MCF 10A (cell line): Measurements from ENCODE around the gene FOXB1. TPM values are rescaled to one million over a fixed set of nuclear protein-coding genes. Genes with fewer than 3 reads are reported as not detected.

Source experiments
- BruUV-seq: library from RNA; stranded (reverse); fragments of 400-500 nt; replicated peaks from 2 replicates; lab custom pipeline; 2021; lab: Mats Ljungman, UMichigan
- CTCF ChIA-PET: fragments of 300-600 bp; sonication (Branson Sonifier 250); formaldehyde crosslinking; extraction: SDS; loops from one replicate; lab custom pipeline; 2021; ENCODE audit warnings: antibody characterized with exemption, inconsistent platforms; lab: Yijun Ruan, JAX
- POLR2A ChIA-PET: fragments of 300-600, 350-650 bp; sonication (Branson Sonifier 250); formaldehyde crosslinking; extraction: SDS; loops from one replicate; lab custom pipeline; 2020; ENCODE audit warnings: antibody characterized with exemption, inconsistent platforms; lab: Yijun Ruan, JAX
- DNase-seq: peaks from one replicate; pipeline ENCODE4 v3.0.0-alpha.2; 2018; ENCODE audit not compliant: unreplicated experiment
- H3K27ac Mint-ChIP-seq: one replicate; pipeline ENCODE4 v1.8.0; 2022; ENCODE audit warnings: mild to moderate bottlenecking, low read depth, mixed read lengths; ENCODE audit not compliant: unreplicated experiment
- H3K27me3 Mint-ChIP-seq: one replicate; pipeline ENCODE4 v1.8.0; 2022; ENCODE audit warnings: mixed read lengths; ENCODE audit not compliant: insufficient read depth, unreplicated experiment
- H3K36me3 Mint-ChIP-seq: one replicate; pipeline ENCODE4 v1.8.0; 2022; ENCODE audit warnings: mild to moderate bottlenecking, moderate library complexity, mixed read lengths; ENCODE audit not compliant: insufficient read depth, unreplicated experiment
- H3K4me1 Mint-ChIP-seq: one replicate; pipeline ENCODE4 v1.8.0; 2022; ENCODE audit warnings: mixed read lengths; ENCODE audit not compliant: insufficient read depth, unreplicated experiment
- H3K4me3 Mint-ChIP-seq: one replicate; pipeline ENCODE4 v1.8.0; 2022; ENCODE audit warnings: mild to moderate bottlenecking, moderate library complexity, mixed read lengths; ENCODE audit not compliant: unreplicated experiment
- H3K9me3 Mint-ChIP-seq: one replicate; pipeline ENCODE4 v1.8.0; 2022; ENCODE audit warnings: mixed read lengths; ENCODE audit not compliant: unreplicated experiment
- CTCF ChIP-seq: fragments of 200-600 bp; IDR thresholded peaks from one replicate; pipeline ENCODE4 v1.8.0; 2022; ENCODE audit warnings: antibody characterized with exemption, mild to moderate bottlenecking; ENCODE audit not compliant: unreplicated experiment
- intact Hi-C: fragments of 100-400 bp; cut with micrococcal nuclease; formaldehyde crosslinking; loops from 2 replicates; pipeline ENCODE4 v1.14.1; 2022
- total RNA-seq: library from RNA; stranded (reverse); gene quantifications from 2 replicates; pipeline ENCODE4 v1.2.3, GENCODE V29; 2022

Gene FOXB1
- total RNA-seq, 1 experiment from 2014 or later: not detected

GRCh38 chr15:59995568-59996297 lies 8.4 kb upstream of the FOXB1 start:
- Mint-ChIP-seq H3K27ac (no peak overlapping the region), H3K27me3 (peaks cover 67% of the 10 kb centered on the region), H3K4me1 (no peaks in the 10 kb centered on the region), H3K36me3 (no peaks in the 10 kb centered on the region), H3K9me3 (no peaks in the 10 kb centered on the region), H3K4me3 (no peak overlapping the region)
- CTCF ChIA-PET: interaction anchor here (0.6 kb wide), 2 partner anchors 33 to 75 kb away, joined by 3 to 4 read pairs; no protein-coding TSS in a partner anchor
- DNase-seq: no peak
- POLR2A ChIA-PET: interaction anchor here (1.0 kb wide), 1 partner anchor 11 kb away, joined by 3 read pairs; no protein-coding TSS in a partner anchor
- no peak for TF ChIP-seq CTCF
- BruUV-seq: no TSS peak
- intact Hi-C loops: no loop called here

- Mint-ChIP-seq H3K27me3 (peaks cover 74% of the 10 kb centered on the region), H3K4me1 (no peaks in the 10 kb centered on the region), H3K4me3 (no peak overlapping the region), H3K36me3 (no peaks in the 10 kb centered on the region), H3K9me3 (no peaks in the 10 kb centered on the region), H3K27ac (no peak overlapping the region)
- CTCF ChIA-PET: interaction anchor here (0.6 kb wide), 1 partner anchor 34 kb away, joined by 3 read pairs; no protein-coding TSS in a partner anchor
- no TSS peak for BruUV-seq
- no peak for TF ChIP-seq CTCF
- intact Hi-C loops: no loop called here
- DNase-seq: no peak
- POLR2A ChIA-PET: interaction anchor here (1.0 kb wide), 1 partner anchor 10 kb away, joined by 3 read pairs; no protein-coding TSS in a partner anchor
Measured at GRCh38 chr15:59996298-59997041, 7.6 kb upstream of the FOXB1 start.

- Mint-ChIP-seq H3K27ac (no peak overlapping the region), H3K27me3 (peaks cover 81% of the 10 kb centered on the region), H3K9me3 (no peaks in the 10 kb centered on the region), H3K4me3 (no peak overlapping the region), H3K4me1 (no peaks in the 10 kb centered on the region), H3K36me3 (no peaks in the 10 kb centered on the region)
- ChIA-PET POLR2A (interaction anchor here (0.9 to 1.3 kb wide), 2 partner anchors 9 to 96 kb away, joined by 4 to 6 read pairs; no protein-coding TSS in a partner anchor), CTCF (interaction anchor here (0.7 kb wide), 1 partner anchor 137 kb away, joined by 3 read pairs; no protein-coding TSS in a partner anchor)
- no peak for TF ChIP-seq CTCF
- intact Hi-C loops: no loop called here
- no TSS peak for BruUV-seq
- DNase-seq: no peak
Measured at GRCh38 chr15:59997070-59997701, 6.9 kb upstream of the FOXB1 start.
